ENCODE data around the gene CHEK2.
"Not testable (repeated sequence)": the region's sequence is repeated elsewhere in the genome, so short reads cannot be mapped to it uniquely, and the experiment has no call there.

Gene CHEK2

DNA sequence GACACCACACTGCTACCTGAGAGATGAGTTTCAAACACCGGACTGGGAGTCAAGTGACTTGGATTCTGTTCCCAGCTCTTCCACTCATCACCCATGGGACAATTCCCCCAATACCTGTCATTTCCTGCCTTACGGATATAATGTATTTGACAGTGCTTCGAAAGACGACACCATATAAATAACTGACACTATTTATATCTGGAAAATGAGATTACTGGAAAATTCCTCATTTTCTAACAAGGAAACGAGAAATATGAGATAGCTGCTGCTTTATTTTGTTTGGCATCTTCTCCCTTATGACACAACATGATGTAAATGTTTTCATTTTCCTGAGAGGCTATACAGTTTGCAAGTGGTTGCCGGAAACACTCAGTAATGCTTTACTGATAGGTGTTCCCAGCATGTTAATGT is 8.9 kb upstream of the CHEK2 start:
- no peak for DNase-seq
- in situ Hi-C loops (cut with MboI; ENCODE audit: low pct_unique_long_range_greater_than_20kb, low sequenced_read_pairs), result no loop called here

GRCh38 chr22:28743852-28744251 is 2.2 kb upstream of the CHEK2 start:
- no peak for DNase-seq
- in situ Hi-C loops (cut with MboI; ENCODE audit: low pct_unique_long_range_greater_than_20kb, low sequenced_read_pairs), result no loop called here

GRCh38 chr22:28742562-28742962 is 942 bp upstream of the CHEK2 start:
- no peak for DNase-seq
- in situ Hi-C loops (cut with MboI; ENCODE audit: low pct_unique_long_range_greater_than_20kb, low sequenced_read_pairs), result no loop called here

- no peak for DNase-seq
- in situ Hi-C loops (cut with MboI; ENCODE audit: low pct_unique_long_range_greater_than_20kb, low sequenced_read_pairs), result no loop called here
These were observed 328 bp downstream of the CHEK2 start for GRCh38 chr22:28741200-28741784.

DNA sequence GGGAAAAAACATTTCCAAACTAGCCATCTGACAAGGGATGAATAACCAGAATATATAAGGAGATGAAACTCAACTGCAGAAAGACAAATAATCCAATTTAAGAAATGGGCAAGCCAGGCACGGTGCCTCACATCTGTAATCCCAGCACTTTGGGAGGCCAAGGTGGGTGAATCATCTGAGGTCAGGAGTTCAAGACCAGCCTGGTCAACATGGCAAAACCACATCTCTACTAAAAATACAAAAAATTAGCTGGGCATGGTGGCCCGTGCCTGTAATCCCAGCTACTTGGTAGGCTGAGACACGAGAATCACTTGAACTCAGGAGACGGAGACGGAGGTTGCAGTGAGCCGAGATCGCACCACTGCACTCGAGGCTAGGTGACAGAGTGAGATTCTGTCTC is 2.7 kb downstream of the CHEK2 start:
- in situ Hi-C loops (cut with MboI; ENCODE audit: low pct_unique_long_range_greater_than_20kb, low sequenced_read_pairs); DNase-seq: not testable (repeated sequence)

DNA sequence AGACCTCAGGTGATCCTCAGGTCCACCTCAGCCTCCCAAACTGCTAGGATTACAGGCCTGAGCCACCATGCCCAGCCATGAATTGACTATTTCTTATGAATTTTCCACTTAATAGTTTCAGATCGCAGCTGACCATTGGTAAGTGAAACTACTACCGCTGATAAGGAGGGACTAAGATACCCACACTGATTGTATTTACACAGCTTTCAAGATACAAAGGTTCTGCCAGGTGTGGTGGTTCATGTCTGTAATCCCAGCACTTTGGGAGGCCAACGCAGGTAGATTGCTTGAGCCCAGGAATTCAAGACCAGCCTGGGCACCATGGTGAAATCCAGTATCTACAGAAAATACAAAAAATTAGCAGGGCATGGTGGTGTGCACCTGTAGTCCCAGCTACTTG is 3.9 kb downstream of the CHEK2 start:
- in situ Hi-C loops (cut with MboI; ENCODE audit: low pct_unique_long_range_greater_than_20kb, low sequenced_read_pairs), result no loop called here
- DNase-seq, result no peak

DNA sequence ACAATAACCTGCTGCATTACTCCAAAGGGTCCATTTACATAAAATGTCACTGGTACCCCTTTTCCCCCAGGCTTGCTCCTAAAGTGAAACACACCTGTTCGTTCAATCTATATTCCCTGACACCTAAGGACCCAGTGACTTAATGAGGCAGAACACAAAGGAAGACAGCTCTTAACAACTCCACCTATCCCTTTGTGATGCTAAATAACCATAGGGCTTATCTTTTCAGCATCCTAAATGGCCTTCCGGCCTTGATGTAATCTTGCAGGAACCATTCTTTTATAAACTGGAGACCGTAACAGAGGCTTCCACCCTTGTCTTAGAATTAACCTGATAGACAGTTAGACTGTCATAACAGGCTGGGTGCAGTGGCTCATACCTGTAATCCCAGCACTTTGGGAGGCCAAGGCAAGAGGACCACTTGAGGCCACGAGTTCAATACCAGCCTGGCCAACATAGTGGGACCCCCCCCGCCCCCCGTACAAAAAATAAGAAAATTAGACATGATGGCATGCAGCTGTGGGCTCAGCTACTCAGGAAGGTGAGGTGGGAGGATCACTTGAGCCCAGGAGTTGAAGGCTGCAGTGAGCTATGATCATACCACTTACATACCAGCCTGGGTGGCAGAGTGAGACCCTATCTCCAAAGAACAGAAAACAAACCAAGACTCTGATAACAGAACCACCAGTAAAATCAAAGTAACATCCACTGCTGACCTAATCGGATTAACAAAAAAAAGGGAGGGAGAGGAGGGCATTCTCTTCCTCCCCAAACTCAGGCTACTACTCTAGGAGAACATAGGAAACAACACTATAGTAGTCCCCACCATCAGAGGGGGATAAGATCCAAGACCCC is 5.1 kb downstream of the CHEK2 start:
- no peak for DNase-seq
- in situ Hi-C loops (cut with MboI; ENCODE audit: low pct_unique_long_range_greater_than_20kb, low sequenced_read_pairs), result no loop called here

DNA sequence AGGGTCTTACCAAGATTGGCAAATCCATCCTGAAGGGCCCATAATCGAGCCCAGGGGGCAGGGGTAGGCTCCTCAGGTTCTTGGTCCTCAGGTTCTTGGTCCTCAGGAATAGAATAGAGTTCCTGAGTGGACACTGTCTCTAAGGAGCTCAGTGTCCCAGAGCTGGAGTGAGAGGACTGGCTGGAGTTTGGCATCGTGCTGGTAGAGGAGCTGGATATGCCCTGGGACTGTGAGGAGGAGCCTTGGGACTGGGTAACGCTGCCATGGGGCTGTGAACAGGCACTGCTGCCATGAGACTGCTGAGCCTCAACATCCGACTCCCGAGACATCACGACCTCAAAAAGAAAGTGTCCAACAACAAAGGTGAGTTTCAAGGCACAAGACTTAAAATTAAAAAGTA is 7.2 kb downstream of the CHEK2 start:
- DNase-seq, result no peak
- in situ Hi-C loops (cut with MboI; ENCODE audit: low pct_unique_long_range_greater_than_20kb, low sequenced_read_pairs), result no loop called here

DNA sequence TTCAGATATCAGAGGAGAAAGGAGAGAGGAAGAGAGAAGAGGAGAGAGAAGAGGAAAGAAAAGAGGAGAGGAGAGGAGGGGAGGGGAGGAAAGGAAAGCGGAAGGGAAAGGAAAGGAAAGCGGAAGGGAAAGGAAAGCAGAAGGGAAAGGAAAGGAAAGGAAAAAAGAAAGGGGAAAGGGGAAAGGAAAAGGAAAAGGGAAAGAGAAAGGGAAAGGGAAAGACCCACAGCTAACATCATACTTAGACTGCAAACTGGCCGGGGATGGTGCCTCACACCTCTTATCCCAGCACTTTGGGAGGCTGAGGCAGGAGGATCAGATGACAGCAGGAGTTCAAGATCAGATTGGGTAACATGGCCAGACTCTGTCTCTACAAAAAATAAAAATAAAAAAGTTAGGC is 11.4 kb downstream of the CHEK2 start:
- DNase-seq, result no peak
- in situ Hi-C loops (cut with MboI; ENCODE audit: low pct_unique_long_range_greater_than_20kb, low sequenced_read_pairs), result no loop called here

DNA sequence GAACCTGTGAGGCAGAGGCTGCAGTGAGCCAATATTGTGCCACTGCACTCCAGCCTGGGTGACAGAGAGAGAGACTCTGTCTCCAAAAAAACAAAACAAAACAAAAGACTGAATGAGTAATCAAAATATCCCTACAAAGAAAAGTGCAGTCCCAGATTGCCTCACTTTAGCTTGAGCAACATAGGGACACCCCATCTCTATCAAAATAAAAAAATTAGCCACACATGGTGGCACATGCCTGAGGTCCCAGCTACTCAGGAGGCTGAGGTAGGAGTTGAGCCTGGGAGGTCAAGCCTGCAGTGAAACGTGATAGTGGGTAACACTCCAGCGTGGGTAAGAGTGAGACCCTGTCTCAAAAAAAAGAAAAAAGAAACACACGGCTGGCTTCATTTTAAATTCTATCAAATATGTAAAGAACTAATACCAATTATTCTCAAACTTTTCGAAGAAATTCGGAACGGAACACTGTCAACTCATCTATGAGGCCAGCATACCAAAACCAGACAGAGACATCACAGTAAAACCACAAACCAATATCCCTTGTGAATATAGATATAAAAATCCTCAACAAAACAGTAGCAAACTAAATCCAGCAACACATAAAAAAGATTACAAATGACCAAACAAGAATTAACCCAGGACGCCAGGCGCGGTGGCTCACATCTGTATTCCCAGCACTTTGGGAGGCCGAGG is 12.9 kb downstream of the CHEK2 start:
- DNase-seq, result no peak
- in situ Hi-C loops (cut with MboI; ENCODE audit: low pct_unique_long_range_greater_than_20kb, low sequenced_read_pairs), result no loop called here

- in situ Hi-C loops (cut with MboI; ENCODE audit: low pct_unique_long_range_greater_than_20kb, low sequenced_read_pairs), result no loop called here
- DNase-seq, result no peak
These were observed 13.6 kb downstream of the CHEK2 start for GRCh38 chr22:28728002-28728401.

GRCh38 chr22:28718044-28718443 is 23.6 kb downstream of the CHEK2 start:
- no peak for DNase-seq
- in situ Hi-C loops (cut with MboI; ENCODE audit: low pct_unique_long_range_greater_than_20kb, low sequenced_read_pairs), result no loop called here

GRCh38 chr22:28716686-28717085 is 24.9 kb downstream of the CHEK2 start:
- no peak for DNase-seq
- in situ Hi-C loops (cut with MboI; ENCODE audit: low pct_unique_long_range_greater_than_20kb, low sequenced_read_pairs), result no loop called here

DNA sequence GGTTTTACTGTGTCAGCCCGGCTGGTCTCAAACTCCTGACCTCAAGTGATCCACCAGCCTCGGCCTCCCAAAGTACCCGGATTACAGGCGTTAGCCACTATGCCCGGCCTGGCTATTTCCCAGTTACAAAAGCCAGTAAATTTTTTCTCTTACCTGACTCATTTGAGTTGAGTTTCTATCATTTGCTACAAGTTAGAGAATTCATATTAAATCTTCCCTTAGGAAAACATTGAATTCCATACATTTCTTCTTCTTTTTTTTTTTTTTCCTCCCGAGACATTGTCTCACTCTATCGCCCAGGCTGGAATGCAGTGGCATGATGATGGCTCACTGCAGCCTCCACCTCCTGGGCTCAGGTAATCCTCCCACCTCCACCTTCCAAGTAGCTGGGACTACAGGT is 26.0 kb downstream of the CHEK2 start:
- DNase-seq, result no peak
- in situ Hi-C loops (cut with MboI; ENCODE audit: low pct_unique_long_range_greater_than_20kb, low sequenced_read_pairs), result no loop called here

DNA sequence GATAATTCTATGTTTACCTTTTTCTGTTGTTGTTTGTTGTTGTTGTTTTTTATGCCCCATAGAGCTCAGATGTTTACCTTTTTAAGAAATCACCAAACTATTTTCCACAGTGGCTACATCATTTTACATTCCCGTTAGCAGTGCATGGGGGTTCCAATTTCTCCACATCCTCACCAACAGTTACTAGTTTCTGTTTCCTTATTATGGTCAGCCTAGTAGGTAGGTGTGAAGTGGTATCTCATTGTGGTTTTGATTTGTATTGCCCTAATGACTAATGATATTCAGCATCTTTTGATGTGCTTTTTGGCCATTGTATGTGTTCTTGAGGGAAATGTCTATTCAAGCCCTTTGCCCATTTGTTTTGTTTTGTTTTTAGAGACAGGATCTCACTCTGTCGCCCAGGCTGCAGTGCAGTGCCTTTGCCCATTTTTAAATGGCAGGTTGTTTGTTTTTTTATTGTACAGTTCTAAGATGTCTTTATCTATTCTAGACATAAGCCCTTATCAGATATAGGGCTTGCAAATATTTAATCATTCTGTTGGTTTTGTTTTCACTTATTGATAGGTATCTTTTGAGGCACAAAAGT is 27.5 kb downstream of the CHEK2 start:
- in situ Hi-C loops (cut with MboI; ENCODE audit: low pct_unique_long_range_greater_than_20kb, low sequenced_read_pairs), result no loop called here
- DNase-seq, result no peak

DNA sequence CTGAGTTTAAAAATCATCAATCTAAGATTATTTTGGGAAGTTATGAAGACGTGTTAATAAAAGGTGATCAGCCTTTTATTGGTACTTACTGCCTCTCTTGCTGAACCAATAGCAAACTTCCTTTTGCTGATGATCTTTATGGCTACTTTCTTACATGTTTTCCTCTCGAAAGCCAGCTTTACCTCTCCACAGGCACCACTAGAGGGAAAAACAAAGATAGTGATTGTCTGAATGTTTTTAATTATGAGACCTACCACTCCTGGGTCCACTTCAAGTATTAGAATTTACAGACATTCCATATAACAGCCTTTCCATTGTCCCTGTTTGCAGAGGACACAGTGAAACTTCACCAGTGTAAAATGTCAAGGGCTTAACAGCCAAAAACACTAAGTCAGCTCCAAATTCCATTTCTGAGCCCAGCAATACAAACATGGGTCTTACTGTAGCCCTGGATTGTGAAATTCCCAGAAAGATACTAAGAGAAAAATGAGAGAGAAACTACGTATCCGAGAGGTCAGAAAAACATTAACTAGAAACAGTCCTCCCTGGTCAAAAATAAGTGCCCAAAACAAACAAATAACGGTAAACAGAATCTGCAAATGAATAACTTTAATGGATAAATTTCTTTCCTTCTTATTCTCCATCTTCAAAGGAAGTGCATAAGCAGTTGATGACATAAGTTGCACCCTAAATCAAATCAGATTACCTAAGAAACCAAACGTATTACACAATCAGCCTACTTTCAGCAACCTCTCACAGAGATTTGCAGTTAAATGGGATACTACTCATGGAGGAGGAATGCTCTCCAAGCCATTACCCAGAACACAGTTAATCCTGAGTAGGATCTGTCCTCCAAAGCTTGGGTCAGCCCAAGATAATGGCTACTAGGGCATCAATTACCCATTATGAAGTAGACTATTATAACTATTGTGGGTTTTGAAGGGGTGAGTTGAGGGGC is 29.5 kb downstream of the CHEK2 start:
- in situ Hi-C loops (cut with MboI; ENCODE audit: low pct_unique_long_range_greater_than_20kb, low sequenced_read_pairs), result no loop called here
- DNase-seq, result no peak

DNA sequence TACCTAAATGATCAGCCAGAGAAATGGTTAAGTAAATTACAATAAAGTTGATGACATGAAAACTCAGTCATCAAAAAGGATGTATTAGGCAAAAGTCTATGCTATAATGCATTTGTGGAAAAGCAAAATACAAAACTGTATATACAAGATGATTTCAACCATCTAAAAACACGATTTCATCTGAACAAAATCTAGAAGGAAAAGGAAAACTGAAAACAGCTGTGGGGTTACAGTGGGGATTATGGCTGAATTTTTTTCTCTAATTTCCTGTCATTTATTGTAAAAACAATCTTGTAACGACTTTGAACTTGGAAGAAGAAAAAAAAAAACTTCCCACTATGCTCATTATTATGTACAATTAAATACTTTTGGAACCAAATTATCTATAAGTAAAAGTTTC is 30.3 kb downstream of the CHEK2 start:
- no peak for DNase-seq
- in situ Hi-C loops (cut with MboI; ENCODE audit: low pct_unique_long_range_greater_than_20kb, low sequenced_read_pairs), result no loop called here

DNA sequence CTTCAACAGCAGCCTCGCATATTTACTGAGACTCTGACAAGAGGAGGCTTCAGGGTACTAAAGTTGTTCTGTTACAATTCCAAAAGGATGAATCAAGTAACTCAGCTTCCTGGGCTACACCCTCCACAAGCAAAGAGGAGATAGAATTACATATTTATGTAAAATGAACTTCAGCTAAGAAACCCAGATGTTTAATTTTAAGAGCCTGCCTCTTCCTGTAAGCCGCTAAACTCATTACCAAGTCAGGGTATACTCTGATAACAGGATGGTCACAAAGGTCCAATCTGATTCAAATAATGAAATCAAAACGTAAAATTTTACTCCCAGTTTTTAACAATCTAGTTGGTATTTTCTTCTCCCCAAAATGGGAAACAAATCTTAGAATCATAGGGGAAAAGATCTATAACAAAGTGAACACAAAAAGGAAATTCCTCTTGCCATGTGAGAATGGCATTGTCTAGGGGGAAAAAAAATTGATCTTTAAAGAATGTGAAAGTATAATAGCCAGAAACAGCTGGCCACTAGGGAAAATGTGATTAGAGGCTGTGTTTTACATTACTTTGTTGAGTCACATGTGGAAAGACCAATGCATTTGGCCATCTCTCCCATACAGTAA is 30.9 kb downstream of the CHEK2 start:
- in situ Hi-C loops (cut with MboI; ENCODE audit: low pct_unique_long_range_greater_than_20kb, low sequenced_read_pairs), result no loop called here
- DNase-seq, result no peak

DNA sequence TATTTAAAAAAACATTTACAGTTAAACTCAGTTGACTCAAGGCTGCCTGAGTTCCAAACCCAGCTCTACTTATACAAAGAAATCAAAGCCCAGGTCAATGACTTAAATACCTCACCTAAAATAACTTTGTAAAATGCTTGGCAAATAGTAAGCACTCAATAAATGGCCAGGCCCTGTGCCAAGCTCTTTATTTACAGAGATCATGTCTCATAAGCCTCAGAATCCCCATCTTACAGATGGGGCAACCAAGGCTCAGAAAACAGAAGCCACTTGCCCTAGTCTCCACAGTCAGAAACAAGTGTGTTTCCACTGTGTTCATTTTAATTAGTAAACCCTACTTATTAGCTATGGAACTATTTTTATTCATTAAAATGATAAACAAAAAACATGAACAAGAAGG is 31.5 kb downstream of the CHEK2 start:
- no peak for DNase-seq
- in situ Hi-C loops (cut with MboI; ENCODE audit: low pct_unique_long_range_greater_than_20kb, low sequenced_read_pairs), result no loop called here

Data from KBM-7 (cell line).